PC-9 (cell line): Measurements from ENCODE around the gene MYLK. TPM values are rescaled to one million over a fixed set of nuclear protein-coding genes. Genes with fewer than 3 reads are reported as not detected.

ENCODE experiments used
- BruUV-seq: library from RNA; stranded (reverse); fragments of 400-500 nt; replicated peaks from 2 replicates; lab custom pipeline; 2021; lab: Mats Ljungman, UMichigan
- CTCF ChIA-PET: fragments of 300-600 bp; sonication (Branson Sonifier 250); formaldehyde crosslinking; loops from one replicate; lab custom pipeline; 2022; ENCODE audit warnings: antibody characterized with exemption; lab: Charles Lee
- POLR2A ChIA-PET: fragments of 300-600 bp; sonication (Branson Sonifier 250); formaldehyde crosslinking; loops from one replicate; lab custom pipeline; 2022; ENCODE audit warnings: antibody characterized with exemption; ENCODE audit not compliant: unreplicated experiment; lab: Charles Lee
- DNase-seq, 2 experiments: peaks; one replicate each; pipeline versions ENCODE4 v3.0.0 to v3.0.0-alpha.2; 2015 to 2022; ENCODE audit warnings: mixed read lengths in 1 of 2
- H2AFZ ChIP-seq: fragments of 200-600 bp; sonication (generic); 2 replicates; pipeline ENCODE4 v1.8.1; 2017; ENCODE audit warnings: antibody characterized with exemption
- H3F3A ChIP-seq: fragments of 200-600 bp; sonication (generic); 2 replicates; pipeline ENCODE4 v1.8.1; 2017; ENCODE audit warnings: antibody characterized with exemption, mild to moderate bottlenecking, low read depth; ENCODE audit not compliant: insufficient read depth
- H3K27ac ChIP-seq: fragments of 200-600 bp; sonication (generic); 2 replicates; pipeline ENCODE4 v1.6.1; 2016; ENCODE audit warnings: mixed run types
- H3K27me3 ChIP-seq: fragments of 200-600 bp; sonication (generic); 2 replicates; pipeline ENCODE4 v1.6.1; 2016; ENCODE audit warnings: low read depth, mixed run types; ENCODE audit not compliant: insufficient read depth
- H3K36me3 ChIP-seq: fragments of 200-600 bp; sonication (generic); 2 replicates; pipeline ENCODE4 v1.6.1; 2016; ENCODE audit warnings: low read depth, mixed run types
- H3K4me1 ChIP-seq: fragments of 200-600 bp; sonication (generic); replicated peaks from 2 replicates; pipeline ENCODE4 v1.6.1; 2016; ENCODE audit warnings: mixed run types; ENCODE audit not compliant: insufficient read depth
- H3K4me2 ChIP-seq: fragments of 200-600 bp; sonication (generic); 2 replicates; pipeline ENCODE4 v1.6.1; 2017; ENCODE audit warnings: mixed run types
- H3K4me3 ChIP-seq: fragments of 200-600 bp; sonication (generic); 2 replicates; pipeline ENCODE4 v1.6.1; 2016; ENCODE audit warnings: mixed run types
- H3K79me2 ChIP-seq: fragments of 200-600 bp; sonication (generic); 2 replicates; pipeline ENCODE4 v1.6.1; 2017; ENCODE audit warnings: low read depth, mixed run types
- H3K9me2 ChIP-seq: fragments of 200-600 bp; sonication (generic); 2 replicates; pipeline ENCODE4 v1.8.1; 2017; ENCODE audit warnings: mild to moderate bottlenecking; ENCODE audit not compliant: insufficient read depth
- H3K9me3 ChIP-seq: fragments of 200-600 bp; sonication (generic); 2 replicates; pipeline ENCODE4 v1.8.1; 2016; ENCODE audit warnings: low read depth; ENCODE audit not compliant: insufficient read depth
- H4K20me1 ChIP-seq: fragments of 200-600 bp; sonication (generic); 2 replicates; pipeline ENCODE4 v1.8.1; 2017; ENCODE audit not compliant: insufficient read depth
- CTCF ChIP-seq: fragments of 200-600 bp; sonication (generic); conservative IDR thresholded peaks from 2 replicates; pipeline ENCODE4 v1.6.1; 2017; ENCODE audit warnings: mixed run types, antibody characterized with exemption, mild to moderate bottlenecking, moderate library complexity
- EZH2 ChIP-seq: fragments of 200-600 bp; sonication (generic); IDR thresholded peaks from 2 replicates; pipeline ENCODE4 v1.8.0; 2017; ENCODE audit warnings: antibody characterized with exemption, low read depth
- intact Hi-C: fragments of 100-400 bp; cut with micrococcal nuclease; formaldehyde crosslinking; loops from one replicate; pipeline ENCODE4 v1.10.0; 2022; ENCODE audit not compliant: unreplicated experiment
- total RNA-seq: library from RNA; stranded (reverse); gene quantifications from 2 replicates; pipeline ENCODE4 v1.2.3, GENCODE V29; 2021

The MYLK gene
- total RNA-seq, 1 experiment from 2014 or later = 0.72 TPM

GRCh38 chr3:123805504-123805903, 78.6 kb downstream of the MYLK start:
- Histone ChIP-seq H3K9me2 (no peaks in the 10 kb centered on the region), H3K27me3 (no peaks in the 10 kb centered on the region), H3K79me2 (no peaks in the 10 kb centered on the region), H3K4me3 (no peak overlapping the region), H3K4me1 (peaks cover 13% of the 10 kb centered on the region), H3K9me3 (no peaks in the 10 kb centered on the region), H3K36me3 (no peaks in the 10 kb centered on the region), H3K4me2 (no peak overlapping the region), H3F3A (peaks cover 10% of the 10 kb centered on the region; the same call in 1 of the 2 replicates), H3K27ac (no peak overlapping the region), H4K20me1 (no peaks in the 10 kb centered on the region), H2AFZ (no peak overlapping the region)
- ChIA-PET CTCF (no interaction called here), POLR2A (interaction anchor here (0.7 kb wide), 1 partner anchor 1239 kb away, joined by 3 read pairs; no protein-coding TSS in a partner anchor)
- intact Hi-C loops = loop anchor here (5.0 kb wide), 1 partner anchor 78 kb away; no protein-coding TSS in a partner anchor
- no TSS peak for BruUV-seq
- TF ChIP-seq CTCF (no peak), EZH2 (no peak)
- no peak for DNase-seq

- Histone ChIP-seq H3K27ac (no peak overlapping the region), H3K4me1 (peaks cover 13% of the 10 kb centered on the region), H3F3A (peaks cover 10% of the 10 kb centered on the region; the same call in 1 of the 2 replicates), H3K27me3 (no peaks in the 10 kb centered on the region), H4K20me1 (no peaks in the 10 kb centered on the region), H3K4me3 (no peak overlapping the region), H2AFZ (no peak overlapping the region), H3K9me3 (no peaks in the 10 kb centered on the region), H3K9me2 (no peaks in the 10 kb centered on the region), H3K36me3 (no peaks in the 10 kb centered on the region), H3K79me2 (no peaks in the 10 kb centered on the region), H3K4me2 (no peak overlapping the region)
- ChIA-PET CTCF (no interaction called here), POLR2A (interaction anchor here (0.7 kb wide), 1 partner anchor 1240 kb away, joined by 3 read pairs; no protein-coding TSS in a partner anchor)
- no TSS peak for BruUV-seq
- intact Hi-C loops = loop anchor here (5.0 kb wide), 1 partner anchor 78 kb away; no protein-coding TSS in a partner anchor
- no peak for DNase-seq
- TF ChIP-seq CTCF (no peak), EZH2 (no peak)
Observed at GRCh38 chr3:123805101-123805500, 79.0 kb downstream of the MYLK start.

GRCh38 chr3:123804676-123805075, 79.5 kb downstream of the MYLK start:
- H3K4me1 ChIP-seq = peaks cover 13% of the 10 kb centered on the region
- no peaks in the 10 kb centered on the region for H3K36me3 ChIP-seq
- intact Hi-C loops = loop anchor here (5.0 kb wide), 1 partner anchor 77 kb away; no protein-coding TSS in a partner anchor
- no peak for TF ChIP-seq EZH2
- no peak for TF ChIP-seq CTCF
- no peak overlapping the region for H3K4me2 ChIP-seq
- POLR2A ChIA-PET = no interaction called here
- H3K79me2 ChIP-seq = no peaks in the 10 kb centered on the region
- no peaks in the 10 kb centered on the region for H3K27me3 ChIP-seq
- no peak for DNase-seq
- peaks cover 10% of the 10 kb centered on the region; the same call in 1 of the 2 replicates for H3F3A ChIP-seq
- H3K27ac ChIP-seq = no peak overlapping the region
- BruUV-seq = no TSS peak
- no peak overlapping the region for H2AFZ ChIP-seq
- no peaks in the 10 kb centered on the region for H4K20me1 ChIP-seq
- CTCF ChIA-PET = no interaction called here
- no peak overlapping the region for H3K4me3 ChIP-seq
- no peaks in the 10 kb centered on the region for H3K9me3 ChIP-seq
- H3K9me2 ChIP-seq = no peaks in the 10 kb centered on the region
